Neural cell (in vitro differentiated cells): ENCODE results near the gene TBCC. TPM values are rescaled to one million over a fixed set of nuclear protein-coding genes. Genes with fewer than 3 reads are reported as not detected.

Experiments
- H2AFZ ChIP-seq: fragments of 200-600, 300-800 bp; sonication (generic), shearing (Covaris generic); 2 replicates; pipeline ENCODE4 v1.6.0; 2014; ENCODE audit warnings: low read depth, mild to moderate bottlenecking, antibody characterized with exemption, low read length, moderate library complexity
- H3F3A ChIP-seq: fragments of 200-600 bp; shearing (Covaris generic); 2 replicates; pipeline ENCODE4 v1.6.1; 2016; ENCODE audit warnings: mild to moderate bottlenecking, moderate library complexity, mixed read lengths, antibody characterized with exemption, low read length; ENCODE audit not compliant: insufficient read depth, poor library complexity, severe bottlenecking
- H3K27ac ChIP-seq: fragments of 200-600, 300-800 bp; sonication (generic), shearing (Covaris generic); 2 replicates; pipeline ENCODE4 v1.5.1; 2014; ENCODE audit warnings: mild to moderate bottlenecking, low read length, moderate library complexity
- H3K27me3 ChIP-seq: fragments of 300-800, 200-600 bp; sonication (generic), shearing (Covaris generic); 2 replicates; pipeline ENCODE4 v1.6.0; 2014; ENCODE audit warnings: mild to moderate bottlenecking, low read depth, low read length, moderate library complexity; ENCODE audit not compliant: insufficient read depth
- H3K36me3 ChIP-seq: fragments of 300-800, 200-600 bp; sonication (generic), shearing (Covaris generic); 2 replicates; pipeline ENCODE4 v1.5.1; 2014; ENCODE audit warnings: mild to moderate bottlenecking, antibody characterized with exemption, low read length, moderate library complexity; ENCODE audit not compliant: insufficient read depth
- H3K4me2 ChIP-seq: fragments of 300-800, 200-600 bp; sonication (generic), shearing (Covaris generic); 2 replicates; pipeline ENCODE4 v1.6.0; 2014; ENCODE audit warnings: mild to moderate bottlenecking, low read length
- H3K4me3 ChIP-seq: fragments of 300-800, 200-600 bp; sonication (generic), shearing (Covaris generic); 2 replicates; pipeline ENCODE4 v1.5.1; 2014; ENCODE audit warnings: mild to moderate bottlenecking, low read length, moderate library complexity
- H3K79me2 ChIP-seq: fragments of 200-600 bp; shearing (Covaris generic); replicated peaks from 2 replicates; pipeline ENCODE4 v1.6.0; 2014; ENCODE audit warnings: mild to moderate bottlenecking, low read length, moderate library complexity; ENCODE audit not compliant: insufficient read depth
- H3K9ac ChIP-seq: fragments of 300-800, 200-600 bp; sonication (generic), shearing (Covaris generic); 2 replicates; pipeline ENCODE4 v1.6.1; 2016; ENCODE audit warnings: mild to moderate bottlenecking, low read length, mixed read lengths
- H3K9me2 ChIP-seq: fragments of 200-600 bp; shearing (Covaris generic); 2 replicates; pipeline ENCODE4 v1.6.1; 2016; ENCODE audit warnings: mild to moderate bottlenecking, low read length, mixed read lengths; ENCODE audit not compliant: insufficient read depth
- H3K9me3 ChIP-seq: fragments of 200-600, 300-800 bp; sonication (generic), shearing (Covaris generic); 2 replicates; pipeline ENCODE4 v1.6.1; 2016; ENCODE audit warnings: mild to moderate bottlenecking, mixed run types, low read length, moderate library complexity, mixed read lengths
- H4K20me1 ChIP-seq: fragments of 200-600 bp; shearing (Covaris generic); 2 replicates; pipeline ENCODE4 v1.6.1; 2016; ENCODE audit warnings: mild to moderate bottlenecking, mixed run types; ENCODE audit not compliant: insufficient read depth
- CTCF ChIP-seq: fragments of 450-650 bp; IDR thresholded peaks from 2 replicates; pipeline ENCODE4 v1.5.1; 2014; ENCODE audit warnings: antibody characterized with exemption, mild to moderate bottlenecking, moderate library complexity; ENCODE audit not compliant: poor library complexity, severe bottlenecking
- EP300 ChIP-seq: fragments of 450-650 bp; conservative IDR thresholded peaks from 2 replicates; pipeline ENCODE4 v1.6.1; 2014; ENCODE audit warnings: antibody characterized with exemption, mild to moderate bottlenecking, moderate library complexity; ENCODE audit not compliant: poor library complexity, severe bottlenecking
- EZH2 ChIP-seq: fragments of 200-600, 300-800 bp; shearing (Covaris generic), sonication (generic); IDR thresholded peaks from 2 replicates; pipeline ENCODE4 v1.6.1; 2014; ENCODE audit warnings: antibody characterized with exemption, low read length, borderline replicate concordance, mild to moderate bottlenecking; ENCODE audit not compliant: insufficient read depth, poor library complexity, severe bottlenecking
- MXI1 ChIP-seq: fragments of 450-650 bp; conservative IDR thresholded peaks from 2 replicates; pipeline ENCODE4 v1.6.1; 2014; ENCODE audit warnings: antibody characterized with exemption, mild to moderate bottlenecking; ENCODE audit not compliant: poor library complexity, severe bottlenecking
- POLR2AphosphoS5 ChIP-seq: IDR thresholded peaks from 2 replicates; pipeline ENCODE4 v1.6.1; 2012
- RAD21 ChIP-seq: fragments of 450-650 bp; conservative IDR thresholded peaks from 2 replicates; pipeline ENCODE4 v1.6.1; 2014; ENCODE audit warnings: antibody characterized with exemption, mild to moderate bottlenecking, moderate library complexity
- SMC3 ChIP-seq: fragments of 450-650 bp; conservative IDR thresholded peaks from 2 replicates; pipeline ENCODE4 v1.6.1; 2014; ENCODE audit warnings: antibody characterized with exemption, mild to moderate bottlenecking, moderate library complexity; ENCODE audit not compliant: poor library complexity
- TAF1 ChIP-seq: IDR thresholded peaks from 2 replicates; pipeline ENCODE4 v1.6.1; 2012; ENCODE audit warnings: low read depth
- polyA plus RNA-seq: library from polyadenylated mRNA; depleted of rRNA; stranded (reverse); fragments of >200 nt; gene quantifications from 2 replicates; pipeline ENCODE4 v1.2.3, GENCODE V29; 2014
- TF ChIP-seq, protein P1 (sequence below): IDR thresholded peaks from 2 replicates; pipeline ENCODE4 v1.6.1; 2012; ENCODE audit warnings: borderline replicate concordance

Gene TBCC
- polyA plus RNA-seq, 1 donor from 2014 or later = 112 TPM

DNA sequence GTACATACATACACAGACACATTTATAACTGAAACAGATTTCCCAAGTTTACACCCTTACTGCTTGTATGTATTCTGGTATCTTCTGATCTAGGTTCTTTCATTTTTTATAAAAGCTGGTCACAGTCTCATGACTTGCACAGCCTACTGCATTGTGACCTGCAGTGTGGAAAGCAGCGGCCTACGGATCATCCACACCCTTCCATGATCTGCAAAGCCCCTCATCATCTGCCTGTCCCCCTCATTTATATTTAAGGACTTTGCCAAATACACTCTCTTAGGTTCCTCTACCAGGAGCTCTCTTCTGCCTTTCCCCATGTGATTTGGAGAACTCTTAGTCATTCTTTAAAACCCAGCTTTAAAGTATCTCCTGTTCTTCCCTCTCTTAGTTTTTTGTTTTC is 23.9 kb upstream of the TBCC start:
- Histone ChIP-seq H3K9ac (no peak overlapping the region), H3K36me3 (no peaks in the 10 kb centered on the region), H3K9me2 (no peaks in the 10 kb centered on the region), H3K9me3 (no peaks in the 10 kb centered on the region), H2AFZ (no peak overlapping the region), H3K27ac (no peak overlapping the region), H3K79me2 (no peaks in the 10 kb centered on the region), H3K4me2 (no peak overlapping the region), H3K4me3 (no peak overlapping the region), H3K27me3 (no peaks in the 10 kb centered on the region), H4K20me1 (no peaks in the 10 kb centered on the region), H3F3A (no peaks in the 10 kb centered on the region)
- TF ChIP-seq, protein P1, sequence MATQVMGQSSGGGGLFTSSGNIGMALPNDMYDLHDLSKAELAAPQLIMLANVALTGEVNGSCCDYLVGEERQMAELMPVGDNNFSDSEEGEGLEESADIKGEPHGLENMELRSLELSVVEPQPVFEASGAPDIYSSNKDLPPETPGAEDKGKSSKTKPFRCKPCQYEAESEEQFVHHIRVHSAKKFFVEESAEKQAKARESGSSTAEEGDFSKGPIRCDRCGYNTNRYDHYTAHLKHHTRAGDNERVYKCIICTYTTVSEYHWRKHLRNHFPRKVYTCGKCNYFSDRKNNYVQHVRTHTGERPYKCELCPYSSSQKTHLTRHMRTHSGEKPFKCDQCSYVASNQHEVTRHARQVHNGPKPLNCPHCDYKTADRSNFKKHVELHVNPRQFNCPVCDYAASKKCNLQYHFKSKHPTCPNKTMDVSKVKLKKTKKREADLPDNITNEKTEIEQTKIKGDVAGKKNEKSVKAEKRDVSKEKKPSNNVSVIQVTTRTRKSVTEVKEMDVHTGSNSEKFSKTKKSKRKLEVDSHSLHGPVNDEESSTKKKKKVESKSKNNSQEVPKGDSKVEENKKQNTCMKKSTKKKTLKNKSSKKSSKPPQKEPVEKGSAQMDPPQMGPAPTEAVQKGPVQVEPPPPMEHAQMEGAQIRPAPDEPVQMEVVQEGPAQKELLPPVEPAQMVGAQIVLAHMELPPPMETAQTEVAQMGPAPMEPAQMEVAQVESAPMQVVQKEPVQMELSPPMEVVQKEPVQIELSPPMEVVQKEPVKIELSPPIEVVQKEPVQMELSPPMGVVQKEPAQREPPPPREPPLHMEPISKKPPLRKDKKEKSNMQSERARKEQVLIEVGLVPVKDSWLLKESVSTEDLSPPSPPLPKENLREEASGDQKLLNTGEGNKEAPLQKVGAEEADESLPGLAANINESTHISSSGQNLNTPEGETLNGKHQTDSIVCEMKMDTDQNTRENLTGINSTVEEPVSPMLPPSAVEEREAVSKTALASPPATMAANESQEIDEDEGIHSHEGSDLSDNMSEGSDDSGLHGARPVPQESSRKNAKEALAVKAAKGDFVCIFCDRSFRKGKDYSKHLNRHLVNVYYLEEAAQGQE = no peak
- TF ChIP-seq RAD21 = no peak

GRCh38 chr6:42769051-42769450 is 23.1 kb upstream of the TBCC start:
- Histone ChIP-seq H3K9me3 (no peaks in the 10 kb centered on the region), H3F3A (no peaks in the 10 kb centered on the region), H3K27me3 (no peaks in the 10 kb centered on the region), H3K79me2 (no peaks in the 10 kb centered on the region), H2AFZ (no peak overlapping the region), H3K4me3 (no peak overlapping the region), H3K9me2 (no peaks in the 10 kb centered on the region), H3K27ac (no peak overlapping the region), H3K4me2 (no peak overlapping the region), H3K36me3 (no peaks in the 10 kb centered on the region), H3K9ac (no peak overlapping the region), H4K20me1 (no peaks in the 10 kb centered on the region)
- no peak for TF ChIP-seq POLR2AphosphoS5
- no peak for TF ChIP-seq CTCF
- no peak for TF ChIP-seq EP300
- no peak for TF ChIP-seq SMC3
- no peak for TF ChIP-seq TAF1
- no peak for TF ChIP-seq EZH2
- no peak for TF ChIP-seq RAD21
- TF ChIP-seq, protein P1 = no peak
- TF ChIP-seq MXI1 = no peak
